Spleen (tissue), 11 donors: ENCODE measurements around the gene MORF4L2. TPM values are rescaled to one million over a fixed set of nuclear protein-coding genes. Genes with fewer than 3 reads are reported as not detected.
A peak's percentile ranks its signal among the peaks of the same experiment; 100 is the strongest.

Experiments
- DNase-seq: peaks from one replicate; pipeline ENCODE4 v3.0.0-alpha.2; 2020
- H3K27ac ChIP-seq, 8 donors: fragments of 200-600 bp; sonication (generic) in 7 of 8; 1 replicate in 4 of 8; 2 replicates in 4 of 8; pipeline versions ENCODE4 v1.5.0 to v1.8.0; 2016 to 2021; ENCODE audit warnings: inconsistent platforms in 4 of 8, mild to moderate bottlenecking in 4 of 8, moderate library complexity in 1 of 8
- H3K27me3 ChIP-seq, 7 donors: fragments of 200-600 bp; sonication (generic) in 6 of 7; replicated peaks in 1 of 7; 1 replicate in 4 of 7; 2 replicates in 3 of 7; pipeline versions ENCODE4 v1.5.0 to v1.8.0; 2016 to 2021; ENCODE audit warnings: inconsistent platforms in 3 of 7, mild to moderate bottlenecking in 1 of 7
- H3K36me3 ChIP-seq, 6 donors: fragments of 200-600 bp; sonication (generic) in 5 of 6; 1 replicate in 4 of 6; 2 replicates in 2 of 6; pipeline versions ENCODE4 v1.5.0 to v1.8.0; 2016 to 2021; ENCODE audit warnings: inconsistent platforms in 2 of 6
- H3K4me1 ChIP-seq, 6 donors: fragments of 200-600 bp; sonication (generic) in 5 of 6; 1 replicate in 3 of 6; 2 replicates in 3 of 6; pipeline versions ENCODE4 v1.5.0 to v1.8.0; 2016 to 2021; ENCODE audit warnings: inconsistent platforms in 3 of 6
- H3K4me3 ChIP-seq, 8 donors: fragments of 200-600 bp; sonication (generic) in 7 of 8; 1 replicate in 4 of 8; 2 replicates in 4 of 8; pipeline versions ENCODE4 v1.5.0 to v1.8.0; 2016 to 2021; ENCODE audit warnings: inconsistent platforms in 4 of 8, mild to moderate bottlenecking in 4 of 8, moderate library complexity in 2 of 8
- H3K9me3 ChIP-seq, 8 donors: fragments of 200-600 bp; sonication (generic) in 7 of 8; 1 replicate in 4 of 8; 2 replicates in 4 of 8; pipeline versions ENCODE4 v1.5.0 to v1.8.0; 2016 to 2021; ENCODE audit warnings: inconsistent platforms in 4 of 8
- CTCF ChIP-seq, 11 experiments: fragments of 200-600 bp in 7 of 11; fragments of 450-650 bp in 4 of 11; sonication (generic) in 4 of 11; IDR thresholded peaks in 8 of 11; conservative IDR thresholded peaks in 3 of 11; 1 replicate in 7 of 11; 2 replicates in 4 of 11; pipeline versions ENCODE4 v1.4.0 to v1.8.0; 2016 to 2021; ENCODE audit warnings: antibody characterized with exemption in 11 of 11, inconsistent platforms in 4 of 11, mild to moderate bottlenecking in 1 of 11
- POLR2A ChIP-seq, 3 donors: fragments of 450-650 bp; IDR thresholded peaks; one replicate each; pipeline ENCODE4 v1.5.1; 2017; ENCODE audit warnings: antibody characterized with exemption in 3 of 3, mild to moderate bottlenecking in 1 of 3
- POLR2AphosphoS5 ChIP-seq, 3 donors: sonication (generic); formaldehyde crosslinking; IDR thresholded peaks; one replicate each; pipeline ENCODE4 v1.5.1; 2017; ENCODE audit warnings: antibody characterized with exemption in 3 of 3
- WGBS, 5 donors: extraction: QIAGEN DNeasy Blood & Tissue Kit in 3 of 5; methylation state at CpG; one replicate each; pipeline versions ENCODE4 v1.1.5 to v1.1.7; 2013 to 2018; 5-methylcytosine and 5-hydroxymethylcytosine counted together
- intact Hi-C: fragments of 100-400 bp; cut with DNase I; formaldehyde crosslinking; loops from one replicate; pipeline ENCODE4 v1.15.0; 2023; ENCODE audit warnings: low total_unique reads
- polyA plus RNA-seq, 3 donors: library from polyadenylated mRNA; stranded (reverse); fragments of 200-250 nt; gene quantifications; one replicate each; pipeline ENCODE4 v1.2.1, GENCODE V29; 2013
- total RNA-seq, 7 donors: library from RNA; depleted of rRNA in 3 of 7; stranded (reverse); fragments of >200 nt in 3 of 7; fragmentation: NEBNext Ultra II Directional in 4 of 7; extraction: Animal tissue kit (Norgen Biotek cat#: 25700) in 4 of 7; gene quantifications; one replicate each; pipeline versions ENCODE4 v1.1.0 to v1.2.1, GENCODE V29; 2016 to 2021
- donor health status: healthy with polysubstance abuse.
- donor health status: DM: no; HTN: no; CAD: no; lungs with moderate emphysema.
- donor health status: DM: no; HTN: no; CAD: no.
- donor health status: Bipolar disorder and iron deficiency.
- donor health status: healthy.
- donor health status: DM: no; HTN: no; CAD: no.
- donor health status: DM: yes; HTN: yes; CAD: no.

Gene MORF4L2
- total and polyA plus RNA-seq, 10 donors: 86.8 to 222 (median 154) TPM

GRCh38 chrX:103678199-103678993 is 8.1 kb downstream of the MORF4L2 start:
- Histone ChIP-seq H3K27ac (no peak overlapping the region), H3K4me3 (no peak overlapping the region), H3K9me3 (no peaks in the 10 kb centered on the region), H3K36me3 (peaks cover 0 to 91% (median 18%) of the 10 kb centered on the region in 6 donors), H3K4me1 (no peaks in the 10 kb centered on the region), H3K27me3 (no peaks in the 10 kb centered on the region)
- 77 to 95% (median 90%) methylated on average over 5 of the region's 5 CpGs for WGBS, 5 donors
- intact Hi-C loops: no loop called here
- DNase-seq: no peak
- TF ChIP-seq CTCF (IDR thresholded peaks at IDR 0.05 in 8 of 11, conservative IDR thresholded peaks at IDR 0.05 in 3 of 11): no peak
- TF ChIP-seq POLR2A (IDR thresholded peaks at IDR 0.05): no peak

- intact Hi-C loops: no loop called here
- Histone ChIP-seq H3K27ac (peak overlapping the region in 5 of 8 donors; percentile 36 to 55 (median 42)), H3K4me1 (no peaks in the 10 kb centered on the region), H3K27me3 (no peaks in the 10 kb centered on the region), H3K4me3 (no peak overlapping the region), H3K36me3 (peaks cover 0 to 55% (median 17%) of the 10 kb centered on the region in 6 donors), H3K9me3 (no peaks in the 10 kb centered on the region)
- 49 to 78% (median 71%) methylated on average over 8 of the region's 8 CpGs for WGBS, 5 donors
- no peak for DNase-seq
- peak in 1 of 3 donors; percentile 71 for TF ChIP-seq POLR2AphosphoS5 (IDR thresholded peaks at IDR 0.05)
- no peak for TF ChIP-seq POLR2A (IDR thresholded peaks at IDR 0.05)
Observed at GRCh38 chrX:103674531-103675454, 11.7 kb downstream of the MORF4L2 start.

GRCh38 chrX:103669745-103670144 is 16.8 kb downstream of the MORF4L2 start:
- no peaks in the 10 kb centered on the region for H3K4me1 ChIP-seq
- H3K27me3 ChIP-seq: peaks cover 0 to under 1% (median 0%) of the 10 kb centered on the region in 7 donors
- peaks cover 0 to 5% (median 0%) of the 10 kb centered on the region in 6 donors for H3K36me3 ChIP-seq
- no peaks in the 10 kb centered on the region for H3K9me3 ChIP-seq
- intact Hi-C loops: no loop called here
- no peak for DNase-seq
- TF ChIP-seq CTCF (IDR thresholded peaks at IDR 0.05 in 8 of 11, conservative IDR thresholded peaks at IDR 0.05 in 3 of 11): no peak
- TF ChIP-seq POLR2A (IDR thresholded peaks at IDR 0.05): no peak
- no peak for TF ChIP-seq POLR2AphosphoS5 (IDR thresholded peaks at IDR 0.05)
- no peak overlapping the region for H3K27ac ChIP-seq
- no peak overlapping the region for H3K4me3 ChIP-seq
- 33 to 91% (median 71%) methylated on average over 1 of the region's 1 CpG for WGBS, 5 donors

DNA sequence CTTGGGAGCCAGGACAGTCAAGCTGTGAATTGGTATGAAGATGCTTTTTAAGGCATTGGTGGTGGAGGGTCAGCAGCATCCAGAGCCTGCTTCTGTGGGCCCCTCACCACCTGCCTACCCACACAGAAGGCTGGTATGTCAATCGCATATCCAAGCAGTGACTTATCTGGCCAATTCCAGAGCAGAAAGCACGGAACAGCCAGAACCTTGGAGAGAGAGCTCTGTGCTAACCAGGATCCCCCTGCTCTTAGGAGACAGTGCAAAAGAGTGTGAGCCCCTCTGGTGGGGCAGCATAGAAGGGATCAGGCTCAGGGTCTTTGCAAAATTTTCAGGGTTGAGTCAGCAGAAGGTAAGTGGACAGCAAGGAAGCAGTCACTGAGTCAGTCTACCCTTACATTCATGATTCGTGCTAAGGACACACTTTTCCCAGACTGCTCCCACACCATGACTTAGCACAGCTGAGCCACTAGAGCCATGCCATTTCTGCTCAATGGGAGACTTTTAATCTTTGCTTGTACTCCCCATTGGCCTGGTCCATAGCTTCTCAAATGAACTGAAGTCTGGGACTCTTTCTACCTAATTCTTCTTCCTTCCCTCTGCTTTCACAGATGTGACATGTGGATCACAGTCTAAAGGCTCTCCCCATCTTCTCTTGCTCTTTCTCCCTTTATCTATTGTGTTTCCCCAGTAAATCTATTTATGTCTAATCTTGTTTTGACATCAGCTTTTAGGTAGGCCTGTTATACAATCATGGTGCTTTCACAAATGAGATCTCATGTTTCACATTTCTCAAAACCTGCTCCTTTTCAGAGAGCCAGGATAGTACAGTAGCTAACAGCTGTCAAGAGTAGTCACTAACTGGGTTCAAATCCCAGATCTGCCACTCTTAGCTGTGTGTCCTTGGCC is 20.0 kb downstream of the MORF4L2 start:
- no peak for TF ChIP-seq POLR2A (IDR thresholded peaks at IDR 0.05)
- TF ChIP-seq POLR2AphosphoS5 (IDR thresholded peaks at IDR 0.05): no peak
- no peak for TF ChIP-seq CTCF (IDR thresholded peaks at IDR 0.05 in 8 of 11, conservative IDR thresholded peaks at IDR 0.05 in 3 of 11)
- no peaks in the 10 kb centered on the region for H3K4me1 ChIP-seq
- no peak overlapping the region for H3K4me3 ChIP-seq
- H3K27ac ChIP-seq: no peak overlapping the region
- WGBS, 5 donors: 70 to 93% (median 88%) methylated on average over 1 to 3 of the region's 3 CpGs
- intact Hi-C loops: no loop called here
- DNase-seq: no peak
- no peaks in the 10 kb centered on the region for H3K36me3 ChIP-seq
- H3K9me3 ChIP-seq: no peaks in the 10 kb centered on the region
- H3K27me3 ChIP-seq: peaks cover 0 to 13% (median 0%) of the 10 kb centered on the region in 7 donors
